NCI-H1436 treated with DMSO at 0.1 percent for 48 hours (cell line): ENCODE results near the gene AGMO.
"Not testable (repeated sequence)": the region's sequence is repeated elsewhere in the genome, so short reads cannot be mapped to it uniquely, and the experiment has no call there.

ENCODE experiments used
- DNase-seq: peaks from one replicate; lab custom pipeline; 2025; lab: John Stamatoyannopoulos, UW

The AGMO gene

GRCh38 chr7:15559416-15559928, 2.3 kb downstream of the AGMO start:
- DNase-seq, result no peak

- DNase-seq, result no peak
These were observed 3.1 kb downstream of the AGMO start for GRCh38 chr7:15558756-15559155.

- no peak for DNase-seq
These were observed 4.1 kb downstream of the AGMO start for GRCh38 chr7:15557686-15558085.

GRCh38 chr7:15557186-15557585, 4.6 kb downstream of the AGMO start:
- no peak for DNase-seq

- DNase-seq, result no peak
These were observed 5.3 kb downstream of the AGMO start for GRCh38 chr7:15556339-15557105.

GRCh38 chr7:15555381-15555859, 6.4 kb downstream of the AGMO start:
- no peak for DNase-seq

GRCh38 chr7:15554744-15555143, 7.1 kb downstream of the AGMO start:
- DNase-seq, result no peak

- no peak for DNase-seq
These were observed 7.7 kb downstream of the AGMO start for GRCh38 chr7:15554081-15554480.

GRCh38 chr7:15547320-15547719, 14.5 kb downstream of the AGMO start:
- not testable (repeated sequence) for DNase-seq

- no peak for DNase-seq
These were observed 15.5 kb downstream of the AGMO start for GRCh38 chr7:15546272-15546792.

- no peak for DNase-seq
These were observed 17.8 kb downstream of the AGMO start for GRCh38 chr7:15544050-15544449.

GRCh38 chr7:15543256-15543655, 18.6 kb downstream of the AGMO start:
- no peak for DNase-seq

- no peak for DNase-seq
These were observed 34.2 kb downstream of the AGMO start for GRCh38 chr7:15527648-15528047.

GRCh38 chr7:15525652-15526263, 36.1 kb downstream of the AGMO start:
- no peak for DNase-seq

- no peak for DNase-seq
These were observed 37.7 kb downstream of the AGMO start for GRCh38 chr7:15524077-15524476.

- DNase-seq, result not testable (repeated sequence)
These were observed 44.0 kb downstream of the AGMO start for GRCh38 chr7:15517865-15518264.

- DNase-seq, result no peak
These were observed 46.6 kb downstream of the AGMO start for GRCh38 chr7:15515252-15515651.

GRCh38 chr7:15508258-15508657, 53.6 kb downstream of the AGMO start:
- DNase-seq, result no peak

- no peak for DNase-seq
These were observed 54.1 kb downstream of the AGMO start for GRCh38 chr7:15507708-15508107.

- no peak for DNase-seq
These were observed 54.6 kb downstream of the AGMO start for GRCh38 chr7:15507171-15507570.

- no peak for DNase-seq
These were observed 56.1 kb downstream of the AGMO start for GRCh38 chr7:15505761-15506160.

GRCh38 chr7:15504351-15504750, 57.5 kb downstream of the AGMO start:
- DNase-seq, result no peak

GRCh38 chr7:15503603-15504290, 58.1 kb downstream of the AGMO start:
- no peak for DNase-seq
